GM19023 (cell line): ENCODE measurements around the gene CPA4.

Experiments
- ATAC-seq: cut with Tn5 transposase; IDR thresholded peaks from one replicate; pipeline ENCODE4 v1.9.1; 2021; ENCODE audit warnings: mild to moderate bottlenecking, moderate library complexity; ENCODE audit not compliant: unreplicated experiment

CPA4 gene

GRCh38 chr7:130342701-130343380 is 49.9 kb downstream of the CPA4 start:
- ATAC-seq = no peak

DNA sequence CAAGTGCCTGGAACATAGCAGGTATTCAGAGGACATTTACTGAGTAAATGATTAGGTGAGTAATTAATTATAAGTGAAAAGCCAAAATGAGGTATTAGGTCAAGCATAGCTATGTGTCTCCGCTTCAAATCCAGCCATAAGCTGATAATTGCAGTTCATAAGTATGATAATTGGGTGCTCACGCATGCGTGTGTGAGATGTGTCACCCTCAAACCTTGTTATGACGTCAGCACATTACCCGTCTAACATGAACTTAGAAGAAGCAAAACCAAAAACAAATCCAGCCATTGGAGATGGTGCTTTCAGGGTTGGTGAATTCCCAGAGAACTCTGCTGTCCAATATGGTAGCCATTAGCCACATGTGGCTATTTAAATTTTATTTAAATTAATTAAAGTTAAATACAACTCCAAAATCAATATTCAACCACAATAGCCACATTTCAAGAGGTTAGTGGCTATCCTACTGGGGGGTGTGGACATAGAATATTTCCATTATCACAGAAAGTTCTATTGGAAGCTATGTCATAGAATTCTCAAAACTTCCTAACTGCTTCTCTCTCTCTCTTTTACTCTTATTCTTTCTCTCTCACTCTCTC is 51.4 kb downstream of the CPA4 start, which contains the start of gene CPA5:
Gene CPA5 (plus strand): TSS at position 546 of the 596 bp plus-strand sequence. CDS start 1,670 bp downstream, outside the sequence.
- ATAC-seq = no peak

DNA sequence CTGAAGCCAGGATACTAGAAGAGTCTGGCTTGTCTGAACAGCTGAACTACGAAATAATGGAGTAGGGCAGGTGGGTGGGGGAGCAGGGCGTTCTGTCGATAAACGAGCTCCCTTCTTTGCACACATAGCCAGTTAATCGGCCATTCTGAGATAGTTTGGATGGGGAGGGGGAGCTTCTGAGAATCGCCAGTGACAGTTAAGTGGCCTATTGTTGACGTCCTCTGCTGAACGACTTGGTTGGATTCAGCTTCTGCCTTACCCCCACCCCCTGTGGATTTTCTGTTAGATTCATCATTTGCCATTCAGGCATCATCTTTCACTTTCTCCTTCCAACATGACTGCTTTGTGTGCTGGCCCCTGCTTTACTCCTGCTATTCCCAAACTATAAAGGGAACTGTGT is 52.2 kb downstream of the CPA4 start:
- ATAC-seq = no peak

DNA sequence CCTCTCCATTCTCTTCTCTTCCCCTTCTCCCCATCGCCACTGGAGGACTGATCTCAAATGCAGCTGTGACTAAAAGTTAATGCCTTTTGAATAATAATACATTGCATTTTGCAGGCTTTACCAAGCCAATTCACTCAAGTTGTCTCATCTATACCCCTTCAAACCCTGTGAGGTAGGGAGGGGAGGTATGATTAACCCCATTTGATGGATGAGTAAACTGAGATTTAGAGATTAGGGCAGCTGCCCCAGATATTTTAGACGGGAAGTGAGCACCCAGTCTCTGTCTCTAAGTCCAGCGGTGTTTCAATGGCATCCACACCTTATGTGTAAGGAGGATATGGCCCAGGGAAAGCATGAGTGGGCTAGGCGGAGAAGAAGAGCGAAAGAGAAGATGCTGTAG is 52.8 kb downstream of the CPA4 start:
- no peak for ATAC-seq

DNA sequence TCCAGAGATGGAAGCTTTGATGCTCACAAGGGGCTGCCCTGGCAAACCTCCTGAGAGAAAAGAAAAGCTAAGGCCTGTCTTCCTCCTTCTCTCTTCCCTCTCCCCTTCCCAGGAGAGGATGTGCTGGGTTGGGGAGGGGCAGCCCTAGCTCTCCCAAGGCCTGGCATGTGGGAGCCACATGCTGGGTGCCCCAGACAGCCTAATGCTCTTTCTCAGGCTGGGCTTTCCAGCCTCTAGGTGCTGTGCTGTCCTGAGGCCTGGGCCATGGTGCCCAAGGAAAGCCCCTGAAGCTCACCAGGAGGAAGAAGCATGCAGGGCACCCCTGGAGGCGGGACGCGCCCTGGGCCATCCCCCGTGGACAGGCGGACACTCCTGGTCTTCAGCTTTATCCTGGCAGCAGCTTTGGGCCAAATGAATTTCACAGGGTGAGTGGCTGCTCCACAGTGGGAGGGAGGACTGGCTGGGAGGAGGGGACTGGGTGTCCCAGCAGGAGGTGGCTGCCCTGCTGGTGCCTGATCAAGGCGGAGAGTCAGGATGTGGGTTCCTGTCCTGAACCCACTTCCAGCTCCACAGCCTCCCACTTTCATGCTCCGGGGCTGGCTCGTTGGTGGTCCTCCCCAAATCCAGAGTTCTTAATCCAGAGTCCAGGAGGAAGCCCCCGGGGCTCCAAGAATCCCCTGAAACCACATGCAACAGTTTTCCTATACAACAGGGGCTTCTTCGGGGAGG is 53.4 kb downstream of the CPA4 start:
- no peak for ATAC-seq

GRCh38 chr7:130346941-130347340 is 54.0 kb downstream of the CPA4 start:
- ATAC-seq = no peak

GRCh38 chr7:130349911-130350782 is 57.2 kb downstream of the CPA4 start:
- no peak for ATAC-seq

- peak; percentile 47 for ATAC-seq
Observed at GRCh38 chr7:130350945-130351790, 58.2 kb downstream of the CPA4 start.

DNA sequence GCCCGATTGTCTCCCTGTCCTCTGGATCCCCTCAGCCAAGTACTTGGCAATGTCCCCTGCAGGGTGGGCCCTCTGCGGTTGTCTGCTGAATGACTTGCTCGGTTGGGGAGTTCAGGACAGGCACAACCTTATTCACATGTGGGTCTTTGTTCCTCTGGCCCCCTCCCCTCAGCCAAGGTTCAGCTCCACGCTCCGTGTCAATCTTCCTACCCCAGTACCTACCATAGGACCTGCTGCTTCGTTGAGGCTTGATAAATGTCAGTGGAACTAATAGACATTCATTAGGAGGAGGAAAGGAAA is 58.8 kb downstream of the CPA4 start:
- ATAC-seq = no peak

DNA sequence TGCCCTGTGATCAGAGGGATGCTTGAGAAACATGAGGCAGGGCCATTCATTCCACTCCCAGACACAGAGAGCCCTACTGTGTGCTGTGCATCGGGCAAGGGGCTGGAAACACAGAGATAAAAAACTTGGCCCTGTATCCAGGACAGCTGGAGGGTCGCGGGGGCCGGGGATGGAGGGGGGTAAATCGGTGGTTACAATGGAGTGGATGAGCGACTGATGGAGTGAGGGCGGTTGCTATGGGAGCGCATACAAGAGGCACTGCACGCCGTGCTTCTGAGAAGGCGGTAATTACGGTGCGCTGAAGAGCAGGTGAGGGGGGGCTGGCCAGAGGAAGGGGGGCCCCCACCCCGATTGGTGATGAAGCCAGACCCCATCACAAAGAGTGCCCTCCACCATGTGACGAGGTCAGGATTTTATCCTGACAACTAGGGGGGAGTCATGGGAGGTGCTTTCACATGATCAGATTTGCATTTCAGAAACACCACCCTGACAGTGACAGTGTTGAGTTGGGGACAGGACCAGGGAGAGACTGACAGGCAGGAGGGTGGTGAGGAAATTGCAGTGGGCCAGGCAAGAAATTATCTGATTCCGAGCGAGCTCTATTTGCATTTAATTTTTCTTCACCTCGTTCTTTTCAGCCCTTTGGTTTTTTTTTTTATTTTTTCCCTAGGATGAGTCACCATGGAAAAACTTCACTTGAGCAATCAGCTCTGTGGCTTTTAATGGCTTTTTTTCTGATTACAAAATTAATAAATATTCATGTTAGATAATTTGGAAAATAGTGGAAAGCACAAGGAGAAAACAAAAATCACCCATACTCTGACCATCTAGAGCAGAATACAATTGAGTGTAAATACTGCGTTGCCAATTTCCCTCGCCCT is 59.5 kb downstream of the CPA4 start:
- ATAC-seq = no peak

DNA sequence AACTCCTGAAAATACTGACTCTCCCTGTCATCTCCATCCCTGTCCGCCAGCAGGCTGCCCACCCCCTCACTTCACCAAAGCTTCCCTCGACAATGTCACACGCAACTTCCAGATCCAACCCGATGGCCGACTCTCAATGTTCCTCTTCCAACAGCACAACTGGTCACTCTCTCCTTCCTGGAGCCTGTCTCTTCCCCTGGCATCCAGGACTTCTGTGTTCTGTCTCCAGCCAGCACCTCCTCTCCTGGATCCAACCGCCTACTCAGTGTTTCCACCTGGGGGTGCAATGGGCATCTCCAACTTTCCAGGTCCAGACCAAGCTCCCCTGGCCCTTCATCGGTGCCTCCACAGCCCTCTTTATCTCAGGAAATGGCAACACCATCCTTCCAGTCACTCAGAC is 60.2 kb downstream of the CPA4 start:
- no peak for ATAC-seq

- no peak for ATAC-seq
Observed at GRCh38 chr7:130356121-130356875, 63.3 kb downstream of the CPA4 start.

DNA sequence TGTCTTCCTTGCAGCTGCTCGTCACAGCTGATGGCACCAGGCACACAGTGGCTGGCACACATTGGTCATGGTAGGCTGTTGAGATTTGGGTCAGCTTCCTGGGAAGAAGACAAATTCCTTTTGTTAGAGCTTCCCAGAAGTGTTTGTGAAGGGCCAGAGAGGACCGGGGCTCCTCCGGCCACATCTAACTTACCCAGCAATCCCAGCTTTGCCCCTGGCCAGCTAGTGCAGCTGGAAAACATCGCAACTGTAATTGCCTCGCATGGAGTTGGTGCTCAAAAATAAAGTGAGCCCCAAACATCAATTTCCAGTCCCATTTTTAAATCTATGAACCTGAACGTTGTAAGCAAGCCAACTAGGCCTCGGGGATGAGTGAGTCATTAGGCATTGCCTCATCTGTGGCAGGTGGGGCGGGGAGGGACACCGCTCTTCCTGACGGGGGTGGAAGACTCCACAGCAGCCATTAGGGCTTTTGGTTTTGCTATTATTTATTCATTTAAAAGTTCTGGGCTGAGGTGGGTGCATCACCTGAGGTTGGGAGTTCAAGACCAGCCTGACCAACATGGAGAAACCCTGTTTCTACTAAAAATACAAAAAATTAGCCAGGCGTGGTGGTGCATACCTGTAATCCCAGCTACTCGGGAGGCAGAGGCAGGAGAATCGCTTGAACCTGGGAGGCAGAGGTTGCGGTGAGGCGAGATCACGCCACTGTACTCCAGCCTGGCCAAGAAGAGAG is 64.1 kb downstream of the CPA4 start:
- no peak for ATAC-seq

GRCh38 chr7:130358471-130358870 is 65.5 kb downstream of the CPA4 start:
- no peak for ATAC-seq

DNA sequence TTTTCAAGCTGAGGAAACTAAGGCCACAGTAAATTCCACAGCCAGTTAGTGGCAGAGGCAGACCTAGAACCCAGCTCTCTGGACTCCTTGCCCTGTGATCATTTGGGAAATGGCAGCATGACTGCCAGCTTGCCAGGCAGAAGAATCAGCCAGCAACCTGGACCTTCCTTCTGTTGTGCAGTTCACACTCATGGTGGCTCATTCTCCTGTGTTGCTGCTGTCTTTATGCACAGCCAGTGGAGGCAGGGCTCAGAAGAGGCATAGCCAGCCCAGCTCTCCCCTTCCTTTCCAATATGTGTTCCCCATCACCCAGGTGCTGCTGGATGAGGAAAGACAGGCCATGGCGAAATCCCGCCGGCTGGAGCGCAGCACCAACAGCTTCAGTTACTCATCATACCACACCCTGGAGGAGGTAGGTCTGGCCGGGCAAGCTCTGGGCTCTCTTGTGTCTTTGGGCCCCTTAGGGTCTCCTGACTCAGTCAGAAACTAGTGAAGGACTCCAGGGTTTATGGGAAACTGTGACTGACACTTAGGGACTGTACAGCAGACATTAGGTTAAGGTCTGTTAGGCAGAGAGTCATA is 66.4 kb downstream of the CPA4 start:
- ATAC-seq = no peak

DNA sequence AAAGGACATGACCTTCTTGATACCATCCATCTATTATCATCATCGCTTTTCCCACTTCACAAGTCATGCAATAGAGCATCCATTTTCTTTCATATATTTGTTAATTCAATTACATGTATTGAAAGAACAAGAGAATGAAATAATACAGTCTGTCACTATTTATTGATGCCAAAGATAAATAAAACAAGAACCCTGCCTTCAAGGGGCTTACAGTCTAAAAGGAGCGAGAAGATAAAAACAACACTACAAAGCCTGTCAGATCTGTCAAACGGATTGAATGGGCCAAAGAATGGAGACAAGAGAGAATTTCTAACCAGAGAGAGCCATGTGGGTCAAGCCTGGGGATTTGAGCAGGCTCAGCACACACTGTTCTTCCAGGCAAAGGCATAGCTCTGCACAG is 67.6 kb downstream of the CPA4 start:
- no peak for ATAC-seq

DNA sequence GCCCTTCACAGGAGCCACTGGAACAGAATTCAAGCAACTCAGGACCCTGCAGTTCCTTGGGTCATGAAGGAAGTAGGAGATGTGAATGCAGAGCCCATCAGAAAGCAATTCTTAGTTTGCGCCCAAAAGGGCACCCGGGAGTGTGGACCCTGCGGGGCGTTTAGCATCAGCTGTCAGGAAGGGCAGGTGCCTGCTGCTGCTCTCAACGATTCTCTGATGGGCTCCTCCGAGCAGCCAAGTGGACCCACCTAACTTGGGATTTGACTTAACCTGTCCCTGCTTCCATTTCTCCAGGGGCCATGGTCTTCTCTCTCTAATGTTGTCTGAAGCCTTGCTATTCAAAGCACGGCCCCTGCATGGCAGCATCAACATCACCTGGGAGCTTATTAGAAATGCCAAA is 68.7 kb downstream of the CPA4 start:
- ATAC-seq = no peak
